Fibroblast of lung (primary cell): ENCODE results near the gene PRPH2. TPM values are rescaled to one million over a fixed set of nuclear protein-coding genes. Genes with fewer than 3 reads are reported as not detected.

Experiments used
- DNase-seq, 2 donors: peaks; one replicate each; pipeline versions ENCODE4 v3.0.0 to v3.0.0-alpha.2; 2010; ENCODE audit warnings: low read depth in 2 of 2
- H2AFZ ChIP-seq: 2 replicates; pipeline ENCODE4 v1.5.1; 2012; ENCODE audit warnings: low read length, control low read depth, inconsistent platforms
- H3K27ac ChIP-seq: 2 replicates; pipeline ENCODE4 v1.5.1; 2011; ENCODE audit warnings: low read length, control low read depth; ENCODE audit not compliant: insufficient read depth
- H3K27me3 ChIP-seq: 2 replicates; pipeline ENCODE4 v1.5.1; 2011; ENCODE audit warnings: mild to moderate bottlenecking, low read length; ENCODE audit not compliant: control insufficient read depth, insufficient read depth
- H3K36me3 ChIP-seq: 2 replicates; pipeline ENCODE4 v1.5.1; 2011; ENCODE audit warnings: low read length; ENCODE audit not compliant: control insufficient read depth, insufficient read depth
- H3K4me1 ChIP-seq: 2 replicates; pipeline ENCODE4 v1.5.1; 2011; ENCODE audit warnings: low read length; ENCODE audit not compliant: control insufficient read depth, insufficient read depth; ENCODE audit errors: extremely low read depth
- H3K4me2 ChIP-seq: 2 replicates; pipeline ENCODE4 v1.5.1; 2011; ENCODE audit warnings: low read length, control low read depth; ENCODE audit not compliant: insufficient read depth; ENCODE audit errors: extremely low read depth
- H3K4me3 ChIP-seq, 4 experiments: fragments of 200-600 bp in 1 of 4; sonication (generic) in 1 of 4; replicated peaks in 1 of 4; 2 replicates each; pipeline ENCODE4 v1.5.1; 2011 to 2016; ENCODE audit warnings: low read length in 4 of 4, low read depth in 3 of 4, mild to moderate bottlenecking in 3 of 4, control low read depth in 2 of 4, inconsistent platforms in 1 of 4, mixed read lengths in 1 of 4; ENCODE audit not compliant: insufficient read depth in 1 of 4; ENCODE audit errors: control extremely low read depth in 1 of 4
- H3K79me2 ChIP-seq: 2 replicates; pipeline ENCODE4 v1.5.1; 2012; ENCODE audit warnings: mild to moderate bottlenecking, low read length, inconsistent platforms; ENCODE audit not compliant: control insufficient read depth, insufficient read depth
- H3K9ac ChIP-seq: 2 replicates; pipeline ENCODE4 v1.5.1; 2011; ENCODE audit warnings: mild to moderate bottlenecking, low read length, control low read depth; ENCODE audit not compliant: insufficient read depth
- H3K9me3 ChIP-seq: 2 replicates; pipeline ENCODE4 v1.5.1; 2012; ENCODE audit warnings: low read depth, low read length; ENCODE audit not compliant: control insufficient read depth, insufficient read depth
- H4K20me1 ChIP-seq: 2 replicates; pipeline ENCODE4 v1.5.1; 2011; ENCODE audit warnings: low read length; ENCODE audit not compliant: control insufficient read depth, insufficient read depth; ENCODE audit errors: extremely low read depth
- CTCF ChIP-seq, 2 donors: IDR thresholded peaks in 1 of 2; conservative IDR thresholded peaks in 1 of 2; 1 replicate in 1 of 2; 2 replicates in 1 of 2; pipeline ENCODE4 v1.5.1; 2011 to 2012; ENCODE audit warnings: low read length in 2 of 2, control low read depth in 1 of 2, inconsistent platforms in 1 of 2, low read depth in 1 of 2, mild to moderate bottlenecking in 1 of 2
- EZH2 ChIP-seq: IDR thresholded peaks from 2 replicates; pipeline ENCODE4 v1.5.1; 2012; ENCODE audit warnings: low read length, control low read depth, mild to moderate bottlenecking; ENCODE audit errors: missing control alignments
- polyA plus RNA-seq, 2 donors: library from polyadenylated mRNA; depleted of rRNA in 1 of 2; stranded (reverse) in 1 of 2; unstranded in 1 of 2; fragments of >200 nt; gene quantifications; 2 replicates each; pipeline ENCODE4 v1.2.1, GENCODE V29; 2011 to 2012; ENCODE audit warnings: missing spikeins in 1 of 2
- total RNA-seq: library from RNA; depleted of rRNA; stranded (reverse); fragments of >200 nt; gene quantifications from 2 replicates; pipeline ENCODE4 v1.2.1, GENCODE V29; 2014

The PRPH2 gene
- total and polyA plus RNA-seq, 2 donors (not counting 1 experiment from before 2014, with no cell fraction given): 6.3 to 8.6 TPM

GRCh38 chr6:42762950-42763349, 40.6 kb upstream of the PRPH2 start:
- H4K20me1 ChIP-seq: no peaks in the 10 kb centered on the region
- H3K9ac ChIP-seq: no peak overlapping the region
- no peaks in the 10 kb centered on the region for H3K36me3 ChIP-seq
- H3K4me1 ChIP-seq: no peaks in the 10 kb centered on the region
- no peak overlapping the region for H2AFZ ChIP-seq
- H3K4me3 ChIP-seq: no peak overlapping the region
- TF ChIP-seq CTCF (conservative IDR thresholded peaks at IDR 0.05 in 1 of 2, IDR thresholded peaks at IDR 0.05 in 1 of 2; ENCODE audit: low read depth in 1 of 2, low read length in 2 of 2) (no peak), EZH2 (no peak)
- DNase-seq: no peak
- no peak overlapping the region for H3K27ac ChIP-seq
- H3K4me2 ChIP-seq: no peak overlapping the region
- H3K27me3 ChIP-seq: no peaks in the 10 kb centered on the region
- H3K79me2 ChIP-seq: no peaks in the 10 kb centered on the region
- no peaks in the 10 kb centered on the region for H3K9me3 ChIP-seq

GRCh38 chr6:42762426-42762859, 40.0 kb upstream of the PRPH2 start:
- no peaks in the 10 kb centered on the region for H3K4me1 ChIP-seq
- no peak overlapping the region for H2AFZ ChIP-seq
- H4K20me1 ChIP-seq: no peaks in the 10 kb centered on the region
- H3K9ac ChIP-seq: no peak overlapping the region
- no peak overlapping the region for H3K27ac ChIP-seq
- no peak overlapping the region for H3K4me3 ChIP-seq
- no peak overlapping the region for H3K4me2 ChIP-seq
- DNase-seq: no peak
- no peaks in the 10 kb centered on the region for H3K9me3 ChIP-seq
- no peaks in the 10 kb centered on the region for H3K79me2 ChIP-seq
- no peaks in the 10 kb centered on the region for H3K27me3 ChIP-seq
- H3K36me3 ChIP-seq: no peaks in the 10 kb centered on the region
- TF ChIP-seq CTCF (conservative IDR thresholded peaks at IDR 0.05 in 1 of 2, IDR thresholded peaks at IDR 0.05 in 1 of 2; ENCODE audit: low read depth in 1 of 2, low read length in 2 of 2) (no peak), EZH2 (no peak)

GRCh38 chr6:42761287-42762067, 39.1 kb upstream of the PRPH2 start:
- no peak overlapping the region for H2AFZ ChIP-seq
- no peak overlapping the region for H3K4me2 ChIP-seq
- H3K27me3 ChIP-seq: no peaks in the 10 kb centered on the region
- no peak for DNase-seq
- no peaks in the 10 kb centered on the region for H3K36me3 ChIP-seq
- no peak overlapping the region for H3K9ac ChIP-seq
- H3K9me3 ChIP-seq: no peaks in the 10 kb centered on the region
- no peaks in the 10 kb centered on the region for H3K4me1 ChIP-seq
- no peaks in the 10 kb centered on the region for H3K79me2 ChIP-seq
- no peak overlapping the region for H3K4me3 ChIP-seq
- no peak overlapping the region for H3K27ac ChIP-seq
- H4K20me1 ChIP-seq: no peaks in the 10 kb centered on the region
- no peak for TF ChIP-seq EZH2
- no peak for TF ChIP-seq CTCF (conservative IDR thresholded peaks at IDR 0.05 in 1 of 2, IDR thresholded peaks at IDR 0.05 in 1 of 2; ENCODE audit: low read depth in 1 of 2, low read length in 2 of 2)
